Endometrial microvascular endothelial cells (primary cell): ENCODE data around the gene ABHD17A. TPM values are rescaled to one million over a fixed set of nuclear protein-coding genes. Genes with fewer than 3 reads are reported as not detected.
"Not testable (repeated sequence)": the region's sequence is repeated elsewhere in the genome, so short reads cannot be mapped to it uniquely, and the experiment has no call there.

Source experiments
- in situ Hi-C: cut with HindIII; loops from 2 replicates; pipeline ENCODE4 v1.10.0; 2017; ENCODE audit warnings: low sequenced_read_pairs, low pct_unique_long_range_greater_than_20kb; ENCODE audit errors: inconsistent ontology term
- total RNA-seq: library from RNA; depleted of rRNA; stranded (reverse); fragments of >200 nt; gene quantifications from one replicate; pipeline ENCODE4 v1.2.3, GENCODE V29; 2015; ENCODE audit errors: inconsistent ontology term

Gene ABHD17A
- total RNA-seq, 1 donor from 2014 or later, result 149 TPM

- in situ Hi-C loops, result no loop called here
Observed at GRCh38 chr19:1884291-1884718, 991 bp downstream of the ABHD17A start.

GRCh38 chr19:1883784-1884183 is 1.5 kb downstream of the ABHD17A start:
- in situ Hi-C loops, result no loop called here

DNA sequence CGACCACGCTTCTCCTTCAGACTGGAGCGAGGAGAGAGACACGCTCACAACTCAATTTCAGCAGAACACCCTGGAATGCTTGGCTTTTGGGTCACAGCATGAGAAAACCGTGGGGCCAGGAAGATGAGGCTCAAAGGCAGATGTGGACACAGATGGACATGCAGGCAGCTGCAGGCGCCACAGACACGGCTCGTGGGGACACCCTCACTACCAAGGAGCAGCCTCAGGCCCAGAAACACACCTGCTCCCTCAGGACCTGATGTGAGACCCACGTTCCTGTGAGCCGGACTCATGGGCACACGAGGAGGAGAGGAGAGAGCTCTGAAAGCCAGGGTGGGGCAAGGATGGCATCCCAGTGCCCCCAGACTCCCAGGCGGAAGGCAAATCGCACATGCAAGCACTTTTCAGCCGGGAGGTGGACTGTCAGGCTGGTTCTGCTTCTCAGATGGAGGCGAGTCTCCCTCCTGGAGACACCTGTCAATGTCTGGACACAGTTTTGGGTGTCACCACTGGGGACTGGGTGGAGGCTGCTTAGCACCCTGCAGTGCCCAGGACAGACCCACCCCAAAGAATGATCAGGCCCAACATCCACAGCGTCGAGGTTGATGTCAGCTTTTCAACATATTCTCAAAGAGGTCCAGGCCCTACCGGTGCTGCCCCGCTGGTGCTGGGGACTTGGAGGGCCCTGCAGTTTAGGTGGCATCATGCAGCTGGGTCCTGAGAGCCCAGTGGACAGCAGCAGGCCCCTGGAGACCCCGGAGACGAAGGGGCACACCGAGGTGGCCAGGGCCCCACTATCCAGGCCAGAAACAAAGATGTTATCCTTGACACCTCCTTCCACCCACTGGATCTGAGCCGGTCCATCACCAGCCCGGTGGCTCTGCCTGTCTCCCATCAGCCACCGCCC is 2.3 kb downstream of the ABHD17A start:
- in situ Hi-C loops, result no loop called here

DNA sequence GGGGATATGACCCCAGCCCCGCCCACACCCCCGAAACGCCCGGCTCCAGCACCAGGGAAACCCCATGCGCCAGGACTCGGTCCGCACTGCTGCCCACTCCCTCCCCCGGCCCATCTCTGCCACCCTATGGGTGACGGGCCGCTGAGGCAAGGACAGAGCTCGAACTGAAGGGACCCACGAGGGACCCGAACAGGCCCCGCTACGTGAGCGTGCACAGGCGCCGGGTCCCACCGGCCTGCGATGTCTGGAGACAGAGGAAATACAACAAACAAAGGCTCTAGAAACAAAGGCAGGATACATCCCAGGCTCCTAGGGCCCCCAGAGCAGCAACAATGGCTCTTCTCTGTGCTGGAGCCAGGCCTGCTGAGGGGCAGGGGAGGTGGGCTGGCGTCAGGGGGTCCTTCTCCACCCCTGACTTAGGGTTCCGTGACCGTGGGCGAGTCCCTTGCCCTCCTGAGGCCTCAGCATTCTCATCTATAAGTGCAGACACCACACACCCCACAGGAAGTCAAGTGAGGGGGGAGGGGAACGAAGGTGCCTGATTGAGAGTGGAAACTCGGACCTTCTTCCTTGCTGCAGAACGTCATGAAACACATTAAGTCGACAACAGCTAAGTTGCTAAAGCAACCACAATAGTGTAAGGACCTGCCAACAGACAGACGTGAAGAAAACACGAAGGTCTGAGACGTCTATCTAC is 3.1 kb downstream of the ABHD17A start:
- in situ Hi-C loops, result no loop called here

GRCh38 chr19:1881393-1882088 is 3.8 kb downstream of the ABHD17A start:
- in situ Hi-C loops, result not testable (repeated sequence)

DNA sequence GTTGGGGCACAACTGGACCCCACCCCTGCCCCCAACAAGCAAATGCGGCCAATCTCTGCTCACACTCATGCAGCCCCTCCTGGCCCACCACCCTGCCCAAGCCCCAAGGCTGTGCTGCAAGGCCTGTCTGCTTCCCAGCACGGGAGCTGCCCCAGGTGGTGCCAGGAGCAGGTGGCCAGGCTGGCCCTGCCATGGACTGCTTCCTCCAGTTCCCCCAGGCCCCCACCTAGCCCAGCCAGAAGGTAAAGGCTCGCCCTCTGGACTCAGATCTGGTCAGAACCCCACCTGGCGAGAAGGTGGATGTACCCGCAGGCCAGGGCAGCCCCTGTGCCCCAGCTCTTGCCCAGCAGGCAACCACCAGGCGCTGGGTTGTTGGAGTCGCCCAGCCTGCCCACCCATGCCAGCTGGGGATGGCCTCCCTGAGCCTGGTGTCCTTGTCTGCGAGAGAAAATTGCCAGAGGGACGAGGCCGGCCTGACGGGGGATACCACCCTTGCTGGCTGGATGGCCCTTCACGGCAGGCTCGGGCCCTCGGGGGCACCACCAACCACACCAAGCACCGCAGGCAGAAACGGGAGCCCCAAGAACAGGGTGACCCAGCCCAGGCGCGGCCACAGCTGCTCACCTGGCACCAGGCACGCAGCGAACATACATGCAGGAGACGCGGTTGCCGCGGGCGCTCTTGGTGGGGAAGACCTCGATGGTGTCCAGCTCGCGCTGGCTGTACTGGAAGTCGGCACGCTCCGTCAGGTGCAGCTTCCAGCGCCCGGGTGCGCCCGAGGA is 4.5 kb downstream of the ABHD17A start:
- in situ Hi-C loops, result no loop called here

GRCh38 chr19:1879982-1880381 is 5.3 kb downstream of the ABHD17A start:
- in situ Hi-C loops, result not testable (repeated sequence)

DNA sequence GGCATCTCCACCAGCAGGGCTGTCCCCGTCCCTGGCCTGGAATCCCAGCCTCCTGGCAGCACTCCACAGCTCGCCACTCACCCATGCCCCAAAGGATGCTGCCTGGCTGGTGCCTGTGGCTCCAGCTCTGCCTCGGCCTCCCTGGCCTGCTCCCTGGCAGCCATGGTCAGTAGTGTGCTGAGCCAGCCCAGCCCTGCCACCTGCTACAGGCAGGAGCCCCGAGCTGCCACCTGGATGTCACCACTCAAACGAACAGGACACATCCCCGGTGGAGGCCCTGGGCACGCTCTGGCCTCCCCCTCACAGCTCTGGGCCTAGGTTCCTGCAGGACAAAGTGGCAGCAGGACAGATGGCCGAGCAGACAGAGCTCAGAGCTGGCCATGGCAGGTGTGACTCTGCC is 6.7 kb downstream of the ABHD17A start:
- in situ Hi-C loops, result not testable (repeated sequence)

- in situ Hi-C loops, result not testable (repeated sequence)
Observed at GRCh38 chr19:1877280-1877660, 8.0 kb downstream of the ABHD17A start.

GRCh38 chr19:1876496-1877279 is 8.6 kb downstream of the ABHD17A start:
- in situ Hi-C loops, result not testable (repeated sequence)

- in situ Hi-C loops, result no loop called here
Observed at GRCh38 chr19:1875646-1876495, 9.4 kb downstream of the ABHD17A start.

- in situ Hi-C loops, result not testable (repeated sequence)
Observed at GRCh38 chr19:1875265-1875645, 10.0 kb downstream of the ABHD17A start.

DNA sequence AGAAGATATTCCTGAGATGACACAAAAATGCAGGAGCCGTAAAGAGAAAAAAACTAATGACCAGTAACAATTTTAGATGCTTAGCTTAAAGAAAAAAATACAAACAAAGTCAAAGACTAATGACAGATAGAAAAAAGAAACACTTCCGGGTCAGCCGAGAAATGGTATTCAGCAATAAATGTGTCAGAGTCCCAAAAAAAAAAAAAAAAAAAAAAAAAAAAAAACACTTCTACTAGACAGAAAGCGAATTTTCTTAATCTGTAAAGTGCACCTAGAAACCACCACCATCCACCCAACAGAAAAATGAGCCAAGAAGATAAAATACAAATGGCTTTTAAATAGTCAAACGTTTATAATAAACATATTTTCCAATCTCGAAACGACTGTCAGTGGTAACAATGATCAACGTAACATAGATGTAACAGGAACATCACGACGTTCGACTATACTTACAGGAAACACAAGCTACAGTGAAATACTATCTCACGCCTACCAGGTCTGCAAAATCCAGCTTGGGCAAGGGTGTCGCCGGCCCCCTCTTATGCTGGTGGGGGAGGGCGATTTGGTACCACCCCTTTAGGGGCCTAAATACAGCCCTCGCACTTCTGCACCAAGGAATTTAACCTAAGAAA is 10.6 kb downstream of the ABHD17A start:
- in situ Hi-C loops, result no loop called here

DNA sequence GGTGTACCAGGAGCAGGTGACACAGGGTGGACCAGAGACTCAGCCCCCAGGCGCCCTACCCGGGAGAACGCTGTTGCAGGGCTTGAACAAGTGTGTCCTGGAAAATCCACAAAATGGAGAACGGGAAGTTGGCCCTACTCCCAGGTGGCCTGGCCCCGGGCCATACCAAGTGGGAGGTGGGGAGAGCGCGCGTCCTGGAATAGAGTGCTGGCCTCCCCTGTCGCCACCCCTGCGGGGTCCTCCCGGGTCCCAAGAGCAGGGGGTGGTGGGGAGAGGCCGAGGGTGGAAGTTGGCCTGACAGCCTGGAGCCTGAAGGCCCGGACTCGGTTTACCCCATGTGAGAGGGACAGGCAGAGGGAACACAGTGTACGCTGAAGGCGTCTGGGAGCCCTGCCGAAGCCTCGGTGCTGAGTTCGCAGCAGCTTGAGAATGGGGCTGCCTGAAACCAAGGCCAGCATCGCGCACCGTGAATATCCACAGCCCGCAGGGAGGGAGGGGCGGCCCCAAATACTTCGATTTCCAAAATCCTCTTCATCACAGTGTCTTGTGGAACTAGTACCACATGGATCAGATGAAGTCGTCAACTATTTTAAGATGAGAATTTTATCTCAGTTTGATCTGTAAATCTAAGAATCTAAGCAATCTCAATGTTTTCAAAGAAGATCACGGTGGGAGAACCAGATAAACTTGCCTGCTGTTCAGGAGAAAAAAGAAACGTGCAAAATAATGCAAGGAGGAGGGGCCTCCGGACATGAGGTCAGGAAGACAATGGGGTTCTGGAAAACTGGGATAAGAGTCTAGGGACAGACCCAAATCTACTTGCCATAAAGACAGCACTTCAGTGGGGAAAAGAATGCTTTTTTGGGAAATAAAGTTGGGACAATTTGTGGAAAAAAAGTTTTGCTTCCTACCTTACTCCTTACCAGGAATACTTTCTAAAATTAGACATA is 11.5 kb downstream of the ABHD17A start:
- in situ Hi-C loops, result no loop called here

DNA sequence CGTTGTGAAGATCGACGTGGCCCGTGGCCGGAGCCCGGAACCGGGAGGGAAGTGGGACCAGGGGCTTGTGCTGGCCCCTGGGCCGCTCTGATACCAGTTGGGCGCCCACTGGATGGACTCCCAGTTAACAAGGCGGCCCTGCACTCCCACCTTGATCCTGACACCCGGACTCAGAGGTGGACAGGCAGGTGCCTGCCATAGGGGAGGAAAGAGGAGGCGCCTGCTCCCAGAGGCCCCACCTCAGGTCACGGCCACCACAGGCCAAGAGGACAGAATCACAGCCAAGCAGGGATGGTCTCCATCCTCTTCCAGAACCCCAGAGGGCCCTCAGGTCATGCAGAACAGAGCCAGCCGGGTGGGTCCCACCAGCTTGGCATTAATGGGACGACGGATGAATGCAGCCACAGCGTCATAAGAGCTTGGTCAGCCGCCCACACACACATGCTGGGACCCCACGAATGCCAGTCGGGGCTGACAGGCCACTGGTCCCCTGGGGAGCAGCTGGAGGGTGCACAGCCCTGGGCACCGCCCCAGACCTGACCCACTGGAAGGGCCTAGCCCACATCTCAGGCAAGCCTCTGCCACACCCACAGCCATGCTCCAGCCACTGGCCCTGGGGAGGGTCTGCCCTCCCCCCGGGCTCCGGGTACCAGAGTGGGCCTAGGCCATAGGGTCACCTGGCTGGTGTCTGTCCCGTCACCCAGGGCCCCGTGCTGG is 12.3 kb downstream of the ABHD17A start:
- in situ Hi-C loops, result no loop called here
